Spleen (tissue), 11 donors: ENCODE measurements around the gene SGTA. TPM values are rescaled to one million over a fixed set of nuclear protein-coding genes. Genes with fewer than 3 reads are reported as not detected.
"Not testable (repeated sequence)": the region's sequence is repeated elsewhere in the genome, so short reads cannot be mapped to it uniquely, and the experiment has no call there.

Source experiments
- DNase-seq: peaks from one replicate; pipeline ENCODE4 v3.0.0-alpha.2; 2020
- H3K27ac ChIP-seq, 8 donors: fragments of 200-600 bp; sonication (generic) in 7 of 8; 1 replicate in 4 of 8; 2 replicates in 4 of 8; pipeline versions ENCODE4 v1.5.0 to v1.8.0; 2016 to 2021; ENCODE audit warnings: inconsistent platforms in 4 of 8, mild to moderate bottlenecking in 4 of 8, moderate library complexity in 1 of 8
- H3K27me3 ChIP-seq, 7 donors: fragments of 200-600 bp; sonication (generic) in 6 of 7; replicated peaks in 1 of 7; 1 replicate in 4 of 7; 2 replicates in 3 of 7; pipeline versions ENCODE4 v1.5.0 to v1.8.0; 2016 to 2021; ENCODE audit warnings: inconsistent platforms in 3 of 7, mild to moderate bottlenecking in 1 of 7
- H3K36me3 ChIP-seq, 6 donors: fragments of 200-600 bp; sonication (generic) in 5 of 6; 1 replicate in 4 of 6; 2 replicates in 2 of 6; pipeline versions ENCODE4 v1.5.0 to v1.8.0; 2016 to 2021; ENCODE audit warnings: inconsistent platforms in 2 of 6
- H3K4me1 ChIP-seq, 6 donors: fragments of 200-600 bp; sonication (generic) in 5 of 6; 1 replicate in 3 of 6; 2 replicates in 3 of 6; pipeline versions ENCODE4 v1.5.0 to v1.8.0; 2016 to 2021; ENCODE audit warnings: inconsistent platforms in 3 of 6
- H3K4me3 ChIP-seq, 8 donors: fragments of 200-600 bp; sonication (generic) in 7 of 8; 1 replicate in 4 of 8; 2 replicates in 4 of 8; pipeline versions ENCODE4 v1.5.0 to v1.8.0; 2016 to 2021; ENCODE audit warnings: inconsistent platforms in 4 of 8, mild to moderate bottlenecking in 4 of 8, moderate library complexity in 2 of 8
- H3K9me3 ChIP-seq, 8 donors: fragments of 200-600 bp; sonication (generic) in 7 of 8; 1 replicate in 4 of 8; 2 replicates in 4 of 8; pipeline versions ENCODE4 v1.5.0 to v1.8.0; 2016 to 2021; ENCODE audit warnings: inconsistent platforms in 4 of 8
- CTCF ChIP-seq, 11 experiments: fragments of 200-600 bp in 7 of 11; fragments of 450-650 bp in 4 of 11; sonication (generic) in 4 of 11; IDR thresholded peaks in 8 of 11; conservative IDR thresholded peaks in 3 of 11; 1 replicate in 7 of 11; 2 replicates in 4 of 11; pipeline versions ENCODE4 v1.4.0 to v1.8.0; 2016 to 2021; ENCODE audit warnings: antibody characterized with exemption in 11 of 11, inconsistent platforms in 4 of 11, mild to moderate bottlenecking in 1 of 11
- POLR2A ChIP-seq, 3 donors: fragments of 450-650 bp; IDR thresholded peaks; one replicate each; pipeline ENCODE4 v1.5.1; 2017; ENCODE audit warnings: antibody characterized with exemption in 3 of 3, mild to moderate bottlenecking in 1 of 3
- POLR2AphosphoS5 ChIP-seq, 3 donors: sonication (generic); formaldehyde crosslinking; IDR thresholded peaks; one replicate each; pipeline ENCODE4 v1.5.1; 2017; ENCODE audit warnings: antibody characterized with exemption in 3 of 3
- WGBS, 5 donors: extraction: QIAGEN DNeasy Blood & Tissue Kit in 3 of 5; methylation state at CpG; one replicate each; pipeline versions ENCODE4 v1.1.5 to v1.1.7; 2013 to 2018; 5-methylcytosine and 5-hydroxymethylcytosine counted together
- intact Hi-C: fragments of 100-400 bp; cut with DNase I; formaldehyde crosslinking; loops from one replicate; pipeline ENCODE4 v1.15.0; 2023; ENCODE audit warnings: low total_unique reads
- polyA plus RNA-seq, 3 donors: library from polyadenylated mRNA; stranded (reverse); fragments of 200-250 nt; gene quantifications; one replicate each; pipeline ENCODE4 v1.2.1, GENCODE V29; 2013
- total RNA-seq, 7 donors: library from RNA; depleted of rRNA in 3 of 7; stranded (reverse); fragments of >200 nt in 3 of 7; fragmentation: NEBNext Ultra II Directional in 4 of 7; extraction: Animal tissue kit (Norgen Biotek cat#: 25700) in 4 of 7; gene quantifications; one replicate each; pipeline versions ENCODE4 v1.1.0 to v1.2.1, GENCODE V29; 2016 to 2021
- donor health status: healthy with polysubstance abuse.
- donor health status: DM: no; HTN: no; CAD: no; lungs with moderate emphysema.
- donor health status: DM: no; HTN: no; CAD: no.
- donor health status: Bipolar disorder and iron deficiency.
- donor health status: healthy.
- donor health status: DM: no; HTN: no; CAD: no.
- donor health status: DM: yes; HTN: yes; CAD: no.

SGTA gene
- total and polyA plus RNA-seq, 10 donors: 36.5 to 63.0 (median 45.2) TPM

- H3K4me3 ChIP-seq: no peak overlapping the region
- no peak overlapping the region for H3K27ac ChIP-seq
- TF ChIP-seq POLR2A (IDR thresholded peaks at IDR 0.05) (no peak), CTCF (IDR thresholded peaks at IDR 0.05 in 8 of 11, conservative IDR thresholded peaks at IDR 0.05 in 3 of 11) (no peak), POLR2AphosphoS5 (IDR thresholded peaks at IDR 0.05) (no peak)
- 88 to 95% (median 94%) methylated on average over 12 of the region's 12 CpGs for WGBS, 5 donors
- peaks cover 0 to 34% (median 18%) of the 10 kb centered on the region in 6 donors for H3K4me1 ChIP-seq
- peaks cover 0 to 18% (median 12%) of the 10 kb centered on the region in 8 donors for H3K9me3 ChIP-seq
- H3K36me3 ChIP-seq: no peaks in the 10 kb centered on the region
- intact Hi-C loops: no loop called here
- no peak for DNase-seq
- H3K27me3 ChIP-seq: peaks cover 0 to 40% (median 12%) of the 10 kb centered on the region in 7 donors
Observed at GRCh38 chr19:2715470-2716274, 67.4 kb downstream of the SGTA start.

- Histone ChIP-seq H3K36me3 (no peaks in the 10 kb centered on the region), H3K27ac (no peak overlapping the region), H3K4me3 (no peak overlapping the region), H3K9me3 (peaks cover 0 to 18% (median 12%) of the 10 kb centered on the region in 8 donors), H3K27me3 (peaks cover 0 to 31% (median 2%) of the 10 kb centered on the region in 7 donors), H3K4me1 (peaks cover 0 to 32% (median 12%) of the 10 kb centered on the region in 6 donors)
- no peak for DNase-seq
- TF ChIP-seq POLR2AphosphoS5 (IDR thresholded peaks at IDR 0.05) (no peak), POLR2A (IDR thresholded peaks at IDR 0.05) (no peak), CTCF (IDR thresholded peaks at IDR 0.05 in 8 of 11, conservative IDR thresholded peaks at IDR 0.05 in 3 of 11) (no peak)
- intact Hi-C loops: no loop called here
- WGBS, 5 donors: 87 to 91% (median 90%) methylated on average over 14 to 16 of the region's 16 CpGs
Observed at GRCh38 chr19:2714531-2715269, 68.4 kb downstream of the SGTA start.

- DNase-seq, H3K36me3 ChIP-seq, H3K4me3 ChIP-seq, intact Hi-C loops, H3K27ac ChIP-seq: not testable (repeated sequence)
- peaks cover 0 to 18% (median 12%) of the 10 kb centered on the region in 8 donors for H3K9me3 ChIP-seq
- H3K27me3 ChIP-seq: peaks cover 0 to 25% (median 0%) of the 10 kb centered on the region in 7 donors
- WGBS, 5 donors: 39 to 79% (median 68%) methylated on average over 1 of the region's 1 CpG
- peaks cover 0 to 30% (median 10%) of the 10 kb centered on the region in 6 donors for H3K4me1 ChIP-seq
Observed at GRCh38 chr19:2714102-2714501, 69.0 kb downstream of the SGTA start.

GRCh38 chr19:2713170-2713569 lies 69.9 kb downstream of the SGTA start:
- intact Hi-C loops, DNase-seq, H3K27ac ChIP-seq, H3K4me3 ChIP-seq, H3K36me3 ChIP-seq: not testable (repeated sequence)
- Histone ChIP-seq H3K9me3 (peaks cover 0 to 18% (median 12%) of the 10 kb centered on the region in 8 donors), H3K27me3 (peaks cover 0 to 16% (median 0%) of the 10 kb centered on the region in 7 donors), H3K4me1 (peaks cover 0 to 25% (median 10%) of the 10 kb centered on the region in 6 donors)
- WGBS, 5 donors: 85 to 93% (median 92%) methylated on average over 3 of the region's 3 CpGs

- DNase-seq: no peak
- H3K4me3 ChIP-seq: no peak overlapping the region
- peak overlapping the region in 1 of 8 donors; percentile 84 for H3K27ac ChIP-seq
- H3K27me3 ChIP-seq: peaks cover 0 to 4% (median 0%) of the 10 kb centered on the region in 7 donors
- H3K9me3 ChIP-seq: peaks cover 0 to 18% (median 12%) of the 10 kb centered on the region in 8 donors
- intact Hi-C loops: no loop called here
- peaks cover 0 to 25% (median 10%) of the 10 kb centered on the region in 6 donors for H3K4me1 ChIP-seq
- TF ChIP-seq POLR2AphosphoS5 (IDR thresholded peaks at IDR 0.05): no peak
- TF ChIP-seq POLR2A (IDR thresholded peaks at IDR 0.05): no peak
- TF ChIP-seq CTCF (IDR thresholded peaks at IDR 0.05 in 8 of 11, conservative IDR thresholded peaks at IDR 0.05 in 3 of 11): no peak
- WGBS, 5 donors: 77 to 89% (median 82%) methylated on average over 4 to 5 of the region's 5 CpGs
- H3K36me3 ChIP-seq: no peaks in the 10 kb centered on the region
Observed at GRCh38 chr19:2711875-2712205, 71.2 kb downstream of the SGTA start.
